ENCODE measurements around the gene BRPF1.

The BRPF1 gene

DNA sequence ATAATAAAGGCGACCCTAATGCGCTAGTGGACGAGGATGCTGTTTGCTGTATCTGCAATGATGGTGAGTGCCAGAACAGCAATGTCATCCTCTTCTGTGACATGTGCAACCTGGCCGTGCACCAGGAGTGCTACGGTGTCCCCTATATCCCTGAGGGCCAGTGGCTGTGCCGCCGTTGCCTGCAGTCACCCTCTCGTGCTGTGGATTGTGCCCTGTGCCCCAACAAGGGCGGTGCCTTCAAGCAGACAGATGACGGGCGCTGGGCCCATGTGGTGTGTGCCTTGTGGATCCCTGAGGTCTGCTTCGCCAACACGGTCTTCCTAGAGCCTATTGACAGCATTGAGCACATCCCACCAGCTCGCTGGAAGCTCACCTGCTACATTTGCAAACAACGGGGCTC is 7.6 kb downstream of the BRPF1 start:
- DNase-seq: no peak

DNA sequence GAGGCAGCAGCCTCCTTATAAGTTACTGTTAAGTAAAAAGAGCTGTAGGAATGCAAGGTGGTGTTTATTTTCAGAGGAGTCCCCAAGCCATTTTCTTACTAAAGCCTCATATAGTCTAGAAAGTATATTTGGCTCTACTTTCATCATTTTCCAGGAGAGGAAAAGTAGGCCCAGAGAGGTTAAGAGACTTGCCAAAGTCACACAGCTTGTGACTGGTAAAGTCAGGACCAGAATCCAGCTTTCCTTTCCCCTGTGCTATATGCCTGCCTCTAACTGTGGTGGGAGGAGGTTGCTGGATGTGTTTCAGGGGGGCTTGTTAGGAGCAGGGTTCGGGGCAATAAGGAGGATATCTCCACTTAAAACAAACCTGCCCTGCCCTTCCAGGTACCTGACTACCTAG is 11.0 kb downstream of the BRPF1 start:
- no peak for DNase-seq

DNA sequence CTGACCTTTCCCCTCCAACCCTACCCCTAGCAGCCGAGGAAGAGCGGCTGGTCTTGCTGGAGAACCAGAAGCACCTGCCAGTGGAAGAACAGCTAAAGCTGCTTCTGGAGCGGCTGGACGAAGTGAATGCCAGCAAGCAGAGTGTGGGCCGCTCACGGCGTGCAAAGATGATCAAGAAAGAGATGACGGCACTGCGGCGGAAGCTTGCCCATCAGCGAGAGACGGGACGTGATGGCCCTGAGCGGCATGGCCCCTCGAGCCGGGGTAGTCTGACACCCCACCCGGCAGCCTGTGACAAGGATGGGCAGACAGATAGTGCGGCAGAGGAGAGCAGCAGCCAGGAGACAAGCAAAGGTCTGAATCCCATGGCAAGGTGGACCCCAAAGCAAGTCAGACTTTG is 12.0 kb downstream of the BRPF1 start:
- no peak for DNase-seq

DNA sequence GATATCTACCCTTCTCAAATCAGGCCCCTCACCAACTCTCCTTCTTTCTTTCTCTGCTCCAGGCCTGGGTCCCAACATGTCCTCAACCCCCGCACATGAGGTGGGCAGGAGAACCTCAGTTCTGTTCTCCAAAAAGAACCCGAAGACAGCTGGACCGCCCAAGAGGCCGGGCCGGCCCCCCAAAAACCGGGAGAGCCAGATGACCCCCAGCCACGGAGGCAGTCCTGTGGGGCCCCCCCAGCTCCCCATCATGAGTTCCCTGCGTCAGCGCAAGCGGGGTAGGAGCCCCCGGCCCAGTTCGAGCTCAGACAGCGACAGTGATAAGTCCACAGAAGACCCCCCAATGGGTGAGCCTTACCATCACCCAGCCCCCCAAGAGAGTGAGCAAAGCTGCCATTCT is 12.6 kb downstream of the BRPF1 start:
- DNase-seq: no peak

DNA sequence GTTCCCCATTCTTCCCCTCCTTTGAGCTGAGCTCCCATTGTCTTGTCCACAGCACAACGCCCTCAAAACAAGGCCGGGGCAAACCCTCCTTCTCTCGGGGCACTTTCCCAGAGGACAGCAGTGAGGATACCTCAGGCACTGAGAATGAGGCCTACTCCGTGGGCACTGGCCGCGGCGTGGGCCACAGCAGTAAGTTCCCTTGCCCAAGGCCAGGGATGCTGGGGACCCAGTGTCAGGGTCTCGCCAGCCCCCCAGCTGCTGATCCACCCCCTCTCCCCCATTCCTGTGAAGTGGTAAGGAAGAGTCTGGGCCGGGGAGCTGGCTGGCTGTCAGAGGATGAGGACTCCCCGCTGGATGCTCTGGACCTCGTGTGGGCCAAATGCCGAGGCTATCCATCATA is 14.0 kb downstream of the BRPF1 start:
- DNase-seq: no peak

DNA sequence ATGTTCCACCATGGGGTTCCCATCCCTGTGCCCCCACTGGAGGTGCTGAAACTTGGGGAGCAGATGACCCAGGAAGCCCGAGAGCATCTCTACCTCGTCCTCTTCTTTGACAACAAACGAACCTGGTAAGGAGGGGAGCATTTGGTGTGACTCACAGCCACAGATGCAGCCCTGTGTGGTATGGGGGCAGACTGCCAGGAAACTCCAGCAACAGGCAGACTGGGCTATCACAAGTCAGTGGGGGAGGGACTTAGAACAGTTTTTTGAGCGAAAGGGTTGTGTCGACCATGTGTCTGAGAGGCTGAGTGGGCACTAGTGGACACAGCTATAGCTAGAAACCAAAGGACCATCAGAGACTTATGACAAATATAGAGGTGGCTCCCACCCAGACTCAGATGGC is 14.8 kb downstream of the BRPF1 start:
- DNase-seq: no peak

DNA sequence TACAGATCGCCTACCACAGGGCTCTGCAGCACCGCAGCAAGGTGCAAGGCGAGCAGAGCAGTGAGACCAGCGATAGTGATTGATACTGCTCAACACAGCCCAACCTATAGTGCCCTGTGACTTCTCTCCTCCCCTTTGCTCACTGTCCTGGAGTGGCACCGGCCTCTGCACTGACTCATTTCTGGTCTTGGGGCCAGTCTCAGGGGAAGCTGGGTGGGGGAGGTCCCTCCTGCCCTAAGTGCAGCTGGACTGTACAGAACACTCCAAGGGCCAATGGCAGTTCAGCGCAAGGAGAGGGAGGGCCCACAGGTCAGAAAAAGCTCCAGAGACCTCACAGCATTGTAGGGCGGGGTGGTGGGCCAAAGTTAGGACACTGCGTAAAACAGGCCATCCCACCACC is 15.7 kb downstream of the BRPF1 start:
- no peak for DNase-seq

DNA sequence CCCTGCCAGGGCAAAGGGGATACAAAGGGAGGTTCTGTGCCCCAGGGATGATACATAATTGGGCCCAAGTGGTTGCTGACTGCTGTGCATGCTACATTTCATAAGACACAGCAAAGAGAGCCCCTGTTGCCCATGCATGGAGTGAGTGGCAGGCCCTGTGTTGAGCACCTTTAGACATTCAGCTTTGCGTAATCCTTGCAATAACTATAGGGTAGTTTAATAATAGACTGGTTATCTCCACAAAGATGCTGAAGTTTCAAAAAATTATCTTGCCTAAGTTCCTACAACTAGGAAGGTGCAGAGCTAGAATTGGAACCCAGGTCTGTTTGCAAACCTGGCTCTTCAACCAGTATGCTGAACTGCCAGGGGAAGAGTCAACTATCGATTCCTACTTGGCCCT is 16.5 kb downstream of the BRPF1 start:
- no peak for DNase-seq

DNA sequence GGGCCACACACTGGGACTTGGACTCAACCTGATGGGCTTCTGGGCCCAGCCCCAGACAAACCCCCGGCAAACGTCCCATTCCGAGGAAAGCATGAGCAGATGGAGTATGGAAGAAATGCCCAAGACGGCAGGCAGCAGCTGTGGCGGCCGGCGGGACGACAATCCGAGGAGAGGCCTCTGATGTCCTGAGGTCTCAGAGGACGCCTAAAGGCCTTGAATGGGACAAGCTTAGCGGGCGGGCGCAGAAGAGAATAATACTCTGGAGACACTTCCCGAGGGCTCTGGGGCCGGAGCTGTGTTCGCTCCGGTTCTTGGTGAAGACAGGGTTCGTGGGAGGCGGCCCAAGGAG is 17.7 kb downstream of the BRPF1 start:
- no peak for DNase-seq

DNA sequence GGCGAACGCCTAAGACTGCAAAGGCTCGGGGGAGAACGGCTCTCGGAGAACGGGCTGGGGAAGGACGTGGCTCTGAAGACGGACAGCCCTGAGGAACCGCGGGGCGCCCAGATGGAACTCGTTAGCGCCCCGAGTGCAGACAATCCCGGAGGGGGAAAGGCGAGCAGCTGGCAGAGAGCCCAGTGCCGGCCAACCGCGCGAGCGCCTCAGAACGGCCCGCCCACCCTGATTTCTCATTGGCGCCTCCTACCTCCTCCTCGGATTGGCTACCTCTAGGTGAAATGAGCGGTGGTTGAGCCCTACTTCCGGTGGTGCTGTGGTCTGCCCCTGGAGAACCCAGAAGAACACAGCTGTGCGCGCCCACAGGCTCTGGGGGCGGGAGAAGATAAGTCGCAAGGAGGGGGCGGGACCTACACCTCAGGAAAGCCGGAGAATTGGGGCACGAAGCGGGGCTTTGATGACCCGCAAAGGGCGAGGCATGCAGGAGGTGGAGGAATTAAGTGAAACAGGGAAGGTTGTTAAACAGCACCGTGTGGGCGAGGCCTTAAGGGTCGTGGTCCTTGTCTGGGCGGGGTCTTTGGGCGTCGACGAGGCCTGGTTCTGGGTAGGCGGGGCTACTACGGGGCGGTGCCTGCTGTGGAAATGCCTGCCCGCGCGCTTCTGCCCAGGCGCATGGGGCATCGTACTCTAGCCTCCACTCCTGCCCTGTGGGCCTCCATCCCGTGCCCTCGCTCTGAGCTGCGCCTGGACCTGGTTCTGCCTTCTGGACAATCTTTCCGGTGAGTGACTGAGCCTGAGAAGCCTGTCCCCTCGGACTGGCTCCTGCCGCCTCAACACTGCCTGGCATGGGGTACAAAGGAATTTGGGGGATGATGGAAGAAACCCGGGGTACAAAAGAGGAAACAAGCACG is 18.4 kb downstream of the BRPF1 start, which contains the start of gene OGG1:
TSS of gene OGG1 (plus strand) at position 308 of the 911 bp plus-strand sequence. CDS start at position 643, 335 bp downstream.
- DNase-seq: peak; percentile 94

DNA sequence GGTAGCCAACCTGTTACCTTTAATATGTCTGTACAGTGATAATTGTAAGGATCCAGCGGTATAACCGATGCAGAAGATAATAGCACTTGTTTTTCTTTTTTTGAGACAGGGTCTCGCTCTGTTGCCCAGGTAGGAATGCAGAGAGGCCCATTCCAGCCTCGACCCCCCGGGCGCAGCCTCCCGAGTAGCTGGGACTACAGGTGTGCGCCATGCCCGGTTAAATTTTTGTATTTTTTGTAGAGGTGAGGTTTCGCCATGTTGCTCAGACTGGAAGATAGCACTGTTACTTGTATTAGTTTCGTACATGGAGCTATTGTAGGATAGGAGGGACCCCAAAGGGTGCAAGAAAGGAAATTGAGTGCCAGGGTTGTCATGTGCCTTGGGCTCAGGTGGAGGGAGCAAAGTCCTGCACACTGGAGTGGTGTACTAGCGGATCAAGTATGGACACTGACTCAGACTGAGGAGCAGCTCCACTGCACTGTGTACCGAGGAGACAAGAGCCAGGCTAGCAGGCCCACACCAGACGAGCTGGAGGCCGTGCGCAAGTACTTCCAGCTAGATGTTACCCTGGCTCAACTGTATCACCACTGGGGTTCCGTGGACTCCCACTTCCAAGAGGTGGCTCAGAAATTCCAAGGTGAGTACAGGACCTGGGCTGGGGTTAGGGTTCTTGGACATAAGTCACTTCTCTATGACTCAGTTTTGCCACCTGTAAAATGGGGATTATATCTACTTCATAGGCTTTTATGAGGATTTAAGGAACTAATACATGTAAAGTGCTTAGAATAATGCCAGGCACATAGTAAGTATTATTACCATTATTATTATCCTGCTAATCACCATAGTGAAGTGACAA is 19.2 kb downstream of the BRPF1 start:
- no peak for DNase-seq

DNA sequence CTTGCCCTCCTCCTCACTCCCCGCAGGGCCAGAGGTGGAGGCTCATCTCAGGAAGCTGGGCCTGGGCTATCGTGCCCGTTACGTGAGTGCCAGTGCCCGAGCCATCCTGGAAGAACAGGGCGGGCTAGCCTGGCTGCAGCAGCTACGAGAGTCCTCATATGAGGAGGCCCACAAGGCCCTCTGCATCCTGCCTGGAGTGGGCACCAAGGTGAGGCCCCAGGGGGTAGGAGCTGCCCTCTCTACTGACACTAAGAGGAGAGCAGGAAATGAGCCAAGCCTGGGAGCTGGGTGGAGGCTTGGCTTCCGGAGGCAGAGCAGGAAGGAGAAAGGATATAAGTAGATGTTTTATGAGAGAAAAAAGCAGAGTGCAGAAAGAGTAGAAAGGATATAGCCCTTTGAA is 23.1 kb downstream of the BRPF1 start:
- DNase-seq: no peak

DNA sequence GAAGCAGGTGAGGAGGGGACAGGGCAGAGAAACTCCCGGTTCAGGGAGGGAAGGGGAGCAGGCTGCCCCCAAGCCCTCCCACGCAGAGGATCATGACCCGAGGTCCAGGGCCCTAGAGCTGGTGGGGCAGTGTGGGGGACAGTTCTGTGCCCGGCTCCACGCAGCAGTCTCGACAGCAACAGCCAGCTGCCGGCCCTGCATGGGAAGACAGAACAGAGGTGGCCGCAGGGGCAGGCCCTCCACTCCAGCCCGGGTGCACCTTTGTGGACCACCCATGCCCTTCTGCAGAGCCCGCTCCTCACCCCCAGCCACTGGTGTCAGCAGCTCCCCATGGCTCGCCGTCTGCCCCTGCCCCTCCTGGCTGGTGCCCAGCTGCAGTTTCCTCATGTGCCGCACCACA is 25.9 kb downstream of the BRPF1 start:
- no peak for DNase-seq

DNA sequence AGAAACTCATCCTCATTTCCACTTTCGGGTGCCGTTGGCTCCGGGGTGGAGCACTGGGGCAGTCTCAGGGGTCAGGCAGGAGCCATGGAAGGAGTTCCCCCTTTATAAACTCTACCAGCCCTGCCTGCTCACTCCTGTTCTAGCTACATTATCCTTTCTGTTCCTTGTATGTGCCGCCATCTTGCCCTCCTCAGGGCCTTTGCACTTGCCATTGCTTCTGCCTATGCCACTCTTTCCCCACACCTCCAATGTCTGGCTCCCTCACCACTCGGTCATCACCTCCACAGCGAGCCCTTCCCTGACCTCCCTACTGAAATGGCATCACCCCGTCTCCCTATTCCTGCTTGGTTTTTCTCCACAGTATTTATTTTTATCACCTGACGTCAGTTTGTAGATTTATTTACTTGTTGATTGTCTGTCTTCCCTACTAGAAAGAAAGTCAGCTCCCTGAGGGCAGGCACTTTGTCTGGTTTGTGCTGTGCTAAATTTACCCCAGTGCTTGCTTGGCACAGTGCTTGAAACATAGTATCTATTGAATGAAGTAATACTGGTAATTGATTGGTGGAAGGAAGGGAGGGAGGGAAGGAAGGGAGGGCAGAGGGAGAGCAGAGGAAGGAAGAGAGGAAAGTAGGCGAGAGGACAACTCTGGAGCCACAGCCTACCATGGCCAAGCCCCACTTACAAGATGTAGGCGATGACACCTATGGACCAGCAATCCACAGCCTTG is 29.4 kb downstream of the BRPF1 start:
- no peak for DNase-seq

DNA sequence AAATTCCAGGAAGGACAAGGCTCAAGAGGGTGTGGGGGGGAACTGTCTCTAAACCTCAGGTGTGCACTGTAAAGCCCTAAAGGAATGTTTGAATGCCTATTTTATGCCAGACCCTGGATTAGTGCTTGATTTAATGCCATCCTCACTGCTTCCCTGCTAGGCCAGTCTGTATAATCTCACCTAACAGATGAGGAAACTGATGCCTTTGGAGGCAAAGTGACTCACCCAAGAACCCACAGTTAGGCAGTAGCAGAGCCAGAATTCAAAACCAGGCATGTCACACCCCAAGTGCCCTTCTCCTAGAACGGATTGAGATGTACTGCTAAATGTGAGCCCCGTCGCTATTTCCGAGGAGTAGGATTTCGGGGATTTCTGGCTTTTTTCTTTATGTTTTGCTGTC is 30.4 kb downstream of the BRPF1 start:
- DNase-seq: no peak

DNA sequence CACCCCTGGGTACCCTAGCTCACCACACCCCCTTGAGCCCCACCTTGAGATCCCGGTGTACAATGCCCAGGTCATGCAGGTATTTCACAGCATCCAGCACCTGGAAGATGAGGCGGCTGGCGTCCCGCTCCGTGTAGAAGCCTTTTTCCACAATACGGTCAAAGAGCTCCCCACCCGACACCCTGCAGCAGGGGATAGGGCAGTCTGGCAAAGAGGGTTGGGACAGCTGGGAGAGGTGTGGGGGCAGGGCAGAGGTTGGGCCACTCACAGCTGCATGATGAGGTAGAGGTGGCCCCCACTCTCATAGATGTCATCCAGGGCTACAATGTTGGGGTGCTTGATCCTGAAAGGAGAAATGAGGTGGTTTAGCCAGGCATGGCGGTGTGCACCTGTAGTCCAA is 31.3 kb downstream of the BRPF1 start:
- no peak for DNase-seq

DNA sequence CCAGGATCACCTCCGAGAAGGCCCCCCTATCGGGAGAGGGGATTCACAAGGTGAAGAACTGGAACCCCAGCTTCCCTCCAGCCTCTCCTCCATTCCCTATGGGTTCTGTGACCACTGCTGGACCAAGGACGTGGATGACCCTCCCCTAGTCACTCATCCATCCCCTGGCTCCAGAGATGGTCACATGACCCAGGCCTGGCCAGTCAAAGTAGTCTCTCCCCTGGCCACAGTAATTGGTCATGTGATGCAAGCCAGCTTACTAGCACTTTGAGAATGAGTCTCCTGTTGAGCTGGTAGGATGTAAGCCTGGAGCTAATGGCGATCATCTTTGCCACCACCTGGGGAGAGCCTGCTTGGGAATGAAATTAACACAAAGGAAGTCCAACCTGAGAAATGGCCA is 34.3 kb downstream of the BRPF1 start:
- DNase-seq: no peak

DNA sequence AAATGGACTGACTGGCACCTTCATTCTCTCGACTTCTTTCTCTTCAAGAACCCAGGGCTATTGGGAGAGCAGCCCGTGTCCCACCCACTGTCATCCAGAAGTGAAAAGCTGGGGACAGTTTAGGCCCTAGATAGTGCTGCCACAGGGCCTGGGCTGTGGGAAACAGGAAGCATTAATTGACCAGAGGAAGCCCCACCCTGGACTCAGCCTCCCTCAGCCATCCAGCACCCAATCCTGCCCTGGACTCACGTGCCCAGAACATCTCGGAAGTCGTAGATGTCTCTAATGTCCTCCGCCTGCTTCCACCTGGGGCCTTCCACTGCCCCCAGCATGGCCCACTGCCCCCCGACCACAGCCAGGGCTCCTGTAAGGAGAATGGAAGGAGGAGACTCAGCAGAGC is 35.9 kb downstream of the BRPF1 start:
- no peak for DNase-seq

DNA sequence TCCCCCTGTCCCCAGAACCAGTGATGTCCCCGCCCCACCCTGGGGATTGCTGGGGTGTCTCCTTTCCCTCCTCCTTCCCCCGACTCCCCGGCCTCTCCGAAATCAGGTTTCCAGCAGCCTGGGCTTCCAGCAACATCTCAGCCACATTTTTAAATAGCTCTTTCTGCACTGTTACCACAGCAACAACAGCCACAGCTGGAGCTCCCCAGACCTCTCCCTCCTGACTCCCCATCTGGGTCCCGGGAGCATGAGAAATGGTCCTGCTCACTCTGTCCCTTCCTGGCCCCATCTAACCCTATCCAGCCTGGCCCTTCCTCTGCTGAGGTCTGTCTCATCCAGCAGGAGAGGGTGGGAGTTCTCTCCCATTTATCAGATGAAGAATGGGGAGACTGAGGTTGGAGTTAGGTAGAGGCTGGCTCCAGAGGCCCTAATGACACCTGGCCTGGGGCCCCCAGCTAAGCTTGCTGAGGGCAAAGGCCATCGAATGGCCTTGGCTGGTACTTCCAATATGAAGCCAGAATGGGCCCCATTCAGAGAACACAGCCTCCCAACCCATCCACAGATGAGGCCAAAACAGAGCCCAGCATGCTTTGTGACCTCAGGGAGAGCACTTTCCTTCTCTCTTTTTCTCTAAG is 36.7 kb downstream of the BRPF1 start:
- no peak for DNase-seq

DNA sequence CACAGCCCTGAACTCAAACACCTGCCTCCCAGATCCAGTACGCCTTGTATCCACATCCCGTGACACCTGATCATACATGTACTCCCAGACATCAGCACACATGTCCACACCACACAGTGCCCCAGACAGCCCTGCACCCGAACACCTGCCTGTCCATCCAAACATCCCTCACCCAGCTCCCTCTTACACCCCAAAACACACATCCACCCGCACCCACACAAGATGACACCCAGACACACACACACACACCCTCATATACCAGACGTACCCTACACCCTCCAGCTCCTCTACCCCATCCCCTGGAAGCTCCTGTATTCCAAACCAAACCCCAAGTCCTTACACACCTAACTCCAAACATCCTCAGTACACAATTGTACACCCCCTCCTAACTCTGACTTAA is 37.5 kb downstream of the BRPF1 start:
- DNase-seq: no peak

DNA sequence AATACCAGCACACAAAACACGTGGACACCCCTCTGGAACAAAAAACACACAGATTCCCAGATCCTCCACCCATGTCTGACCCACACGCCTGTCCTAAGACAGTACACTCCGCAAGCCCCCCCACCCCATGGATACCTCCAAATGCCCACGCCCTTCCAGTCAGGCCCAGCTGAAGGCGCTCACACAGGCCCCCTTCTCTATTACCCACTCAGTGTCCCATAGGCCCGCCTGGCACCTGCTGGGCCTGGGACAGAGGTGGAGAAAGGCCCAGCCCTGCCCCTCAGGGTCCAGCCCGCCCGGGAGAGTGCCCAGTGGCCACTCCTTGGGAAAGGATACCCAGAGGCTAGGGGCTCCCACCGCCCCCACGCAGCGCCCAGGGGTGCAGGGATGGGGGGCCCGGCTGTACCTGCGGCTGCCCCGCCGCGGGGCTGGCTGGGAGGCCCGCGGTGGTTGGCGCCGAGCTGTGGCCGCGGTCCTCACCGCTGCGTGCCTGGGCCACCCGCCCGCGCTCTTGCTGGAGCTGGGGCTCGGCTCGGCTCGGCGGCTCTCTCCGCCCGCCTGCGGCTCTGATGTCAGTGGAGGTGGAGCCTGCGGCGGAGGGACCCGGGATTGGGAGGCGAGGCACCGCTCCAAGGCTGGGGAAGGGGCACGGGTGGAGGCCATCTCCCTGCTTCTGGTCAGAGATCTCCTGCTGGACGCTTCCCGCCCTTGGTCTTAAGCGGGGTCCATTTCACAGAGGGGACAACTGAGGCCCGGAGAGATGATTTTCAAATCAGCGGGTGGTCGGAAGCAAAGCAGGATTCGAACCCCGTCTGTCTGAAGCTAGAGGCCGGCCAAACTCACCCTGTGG is 38.1 kb downstream of the BRPF1 start, which contains the start of gene CAMK1:
TSS of gene CAMK1 (minus strand) at position 522 of the 850 bp plus-strand sequence. CDS start 2,198 bp downstream, outside the sequence.
- DNase-seq: peak; percentile 30
